Activated naive CD8-positive, alpha-beta T cell treated with anti-CD3 and anti-CD28 coated beads, Interleukin-2, amount 50 U/mL, for 24 hours (primary cell): ENCODE measurements around the gene FAHD2A.
"Not testable (repeated sequence)": the region's sequence is repeated elsewhere in the genome, so short reads cannot be mapped to it uniquely, and the experiment has no call there.

Experiments used
- ATAC-seq: fragments of 150-1000 bp; cut with Tn5 transposase; one replicate; pipeline ENCODE4 v1.10.0; 2021
- DNase-seq: peaks from one replicate; pipeline ENCODE4 v3.0.0; 2021
- H3K27ac Mint-ChIP-seq: one replicate; pipeline ENCODE4 v1.8.0; 2021; ENCODE audit warnings: mild to moderate bottlenecking, mixed read lengths
- H3K27me3 Mint-ChIP-seq: one replicate; pipeline ENCODE4 v1.8.0; 2021; ENCODE audit warnings: mixed read lengths
- H3K36me3 Mint-ChIP-seq: one replicate; pipeline ENCODE4 v1.8.0; 2021; ENCODE audit warnings: low read depth, mixed read lengths
- H3K4me1 Mint-ChIP-seq: one replicate; pipeline ENCODE4 v1.8.0; 2021; ENCODE audit warnings: mixed read lengths
- H3K4me3 Mint-ChIP-seq: one replicate; pipeline ENCODE4 v1.8.0; 2021; ENCODE audit warnings: mild to moderate bottlenecking, moderate library complexity, mixed read lengths
- H3K9me3 Mint-ChIP-seq: one replicate; pipeline ENCODE4 v1.8.0; 2021; ENCODE audit warnings: mixed read lengths

The FAHD2A gene

DNA sequence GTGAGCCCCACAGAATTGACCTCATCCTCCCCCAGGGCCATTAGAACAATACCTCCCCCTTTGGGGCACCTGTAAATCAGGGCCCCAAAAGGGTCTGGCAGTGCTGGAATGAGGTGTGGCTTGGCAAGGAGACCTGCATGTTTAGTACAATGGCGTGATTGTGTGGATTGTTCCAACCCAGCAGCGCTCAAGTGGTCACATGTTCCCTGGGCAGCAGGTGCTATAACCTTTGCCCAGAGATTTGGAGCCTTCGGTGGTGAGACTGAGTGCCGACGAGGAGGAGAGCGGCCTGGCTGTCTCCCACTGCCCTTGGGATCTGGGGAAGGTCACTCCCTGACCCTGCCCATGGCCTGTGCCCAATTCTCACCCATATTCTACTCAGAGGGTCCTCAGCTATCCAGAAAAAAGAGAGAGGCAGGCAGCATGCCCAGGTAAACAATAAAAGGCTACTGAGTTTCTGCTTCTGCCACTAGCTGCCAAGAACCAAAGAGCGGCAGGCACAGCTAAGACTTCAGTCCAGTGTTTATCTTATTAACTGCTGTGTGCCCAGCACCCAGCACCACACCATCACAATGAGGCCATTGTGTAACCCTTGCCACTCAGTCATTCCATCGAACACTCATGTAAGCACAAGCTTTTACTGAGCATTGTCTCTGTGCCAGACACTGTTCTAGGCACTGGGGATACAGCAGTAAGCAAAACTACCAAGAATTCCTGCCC is 27.4 kb downstream of the FAHD2A start:
- not testable (repeated sequence) for ATAC-seq, H3K9me3 Mint-ChIP-seq, H3K36me3 Mint-ChIP-seq, H3K4me3 Mint-ChIP-seq, DNase-seq, H3K27ac Mint-ChIP-seq, H3K27me3 Mint-ChIP-seq, H3K4me1 Mint-ChIP-seq

DNA sequence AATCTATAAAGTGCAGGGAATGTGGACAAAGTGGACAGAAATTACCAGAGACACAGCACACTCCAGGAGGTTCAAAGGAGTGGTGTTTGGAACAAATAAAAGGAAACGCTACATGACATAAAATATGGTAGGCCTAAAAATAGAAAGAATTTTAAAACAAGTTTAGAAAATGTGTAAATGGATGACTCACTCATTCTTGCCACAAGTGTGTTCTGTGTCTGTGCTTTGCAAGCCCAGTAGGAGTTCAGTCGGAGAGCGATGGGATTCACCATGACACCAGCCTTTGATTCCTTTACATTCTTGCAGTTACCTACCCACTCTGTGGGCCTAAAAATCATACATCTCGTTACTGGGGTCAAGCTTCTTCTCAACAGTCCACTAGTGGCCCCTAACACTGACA is 30.9 kb downstream of the FAHD2A start:
- not testable (repeated sequence) for H3K36me3 Mint-ChIP-seq, DNase-seq, H3K4me3 Mint-ChIP-seq, H3K27me3 Mint-ChIP-seq, H3K27ac Mint-ChIP-seq, H3K4me1 Mint-ChIP-seq, H3K9me3 Mint-ChIP-seq, ATAC-seq

DNA sequence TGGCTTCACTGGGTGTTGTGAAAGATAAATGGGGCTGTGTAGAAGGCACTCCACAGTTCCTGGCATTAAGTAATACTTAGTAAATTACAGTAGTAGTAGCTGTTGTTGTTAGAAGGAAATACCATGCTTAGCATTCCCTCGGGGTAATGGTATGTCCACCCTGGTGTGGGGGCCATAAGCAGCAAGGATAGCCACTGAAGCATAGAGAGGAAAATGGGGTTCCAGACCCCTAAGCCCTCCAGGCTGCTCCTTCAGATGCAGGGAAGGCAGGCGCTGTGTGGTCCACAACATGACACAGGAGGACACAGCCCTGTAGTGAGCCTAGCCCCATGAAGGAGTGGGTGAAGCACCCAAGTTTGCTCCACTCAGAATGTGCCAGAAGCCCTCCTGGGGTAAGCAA is 31.5 kb downstream of the FAHD2A start:
- H3K4me1 Mint-ChIP-seq, H3K27me3 Mint-ChIP-seq: not testable (repeated sequence)

DNA sequence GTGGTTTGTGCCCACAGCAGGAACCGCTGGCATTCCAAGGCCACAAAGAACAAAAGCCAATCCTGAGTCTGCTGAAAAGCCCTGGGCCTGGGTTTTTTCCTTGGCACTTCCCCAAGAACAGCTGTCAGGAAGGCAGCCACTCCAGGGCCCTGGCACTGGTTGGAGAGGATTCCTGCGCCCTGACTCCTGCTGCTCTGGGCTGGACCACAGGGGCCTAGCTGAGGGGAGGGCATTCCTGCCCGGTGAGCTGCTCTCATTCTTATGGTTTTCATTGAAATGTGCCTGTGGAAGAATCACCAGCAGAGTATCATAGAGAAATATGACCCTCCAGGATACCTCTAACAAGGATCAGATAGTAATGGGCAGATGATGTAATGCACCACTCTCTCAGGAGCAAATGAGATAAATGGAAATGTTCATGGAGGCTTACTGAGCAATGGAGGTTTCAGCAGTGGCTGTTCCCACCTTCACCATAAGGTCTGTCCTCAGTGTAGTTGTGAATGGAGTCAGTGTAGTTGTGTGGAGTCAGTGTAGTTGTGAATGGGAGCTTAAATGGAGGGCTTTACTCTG is 32.1 kb downstream of the FAHD2A start:
- not testable (repeated sequence) for H3K4me1 Mint-ChIP-seq, H3K4me3 Mint-ChIP-seq, ATAC-seq, DNase-seq, H3K36me3 Mint-ChIP-seq, H3K27ac Mint-ChIP-seq, H3K27me3 Mint-ChIP-seq, H3K9me3 Mint-ChIP-seq

More for the DNA sequence above, 31.5 kb downstream of the FAHD2A start:
- H3K36me3 Mint-ChIP-seq, ATAC-seq, H3K4me3 Mint-ChIP-seq, H3K9me3 Mint-ChIP-seq, H3K27ac Mint-ChIP-seq, DNase-seq: not testable (repeated sequence)

DNA sequence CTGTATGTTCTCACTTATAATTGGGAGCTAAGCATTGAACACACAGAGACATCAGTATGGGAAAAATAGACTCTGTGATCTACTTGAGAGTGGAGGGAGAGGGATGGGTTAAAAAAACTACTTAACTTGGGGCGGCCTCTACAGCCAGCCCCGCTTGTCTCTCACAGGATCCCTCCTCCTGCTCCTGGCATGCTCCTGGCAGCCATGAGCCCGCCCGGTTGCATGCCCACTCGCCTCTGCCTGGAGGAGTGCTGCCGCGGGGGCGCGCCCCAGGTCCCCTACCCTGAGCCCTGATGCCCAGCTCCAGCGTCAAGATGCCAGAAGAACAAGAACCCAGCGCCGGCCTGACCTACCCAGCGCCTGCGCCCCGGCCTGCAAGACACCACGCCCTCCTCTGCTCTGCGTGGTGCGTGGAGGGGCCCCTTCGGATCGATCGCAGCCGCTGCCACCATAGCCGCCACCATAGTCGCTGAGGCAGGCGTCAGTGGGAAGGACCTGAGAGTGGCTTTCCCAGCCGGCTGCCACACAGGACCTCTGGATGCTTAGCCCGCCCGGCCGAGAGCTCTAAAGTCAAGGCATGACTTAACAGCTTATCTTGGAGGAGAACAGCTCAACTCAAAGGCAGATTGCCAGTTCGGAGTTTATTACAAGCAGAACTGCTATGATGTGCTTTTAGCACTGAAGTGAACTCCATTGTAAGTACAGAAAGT is 32.8 kb downstream of the FAHD2A start:
- not testable (repeated sequence) for H3K9me3 Mint-ChIP-seq, H3K36me3 Mint-ChIP-seq, H3K4me1 Mint-ChIP-seq, H3K4me3 Mint-ChIP-seq, ATAC-seq, H3K27ac Mint-ChIP-seq, DNase-seq, H3K27me3 Mint-ChIP-seq

DNA sequence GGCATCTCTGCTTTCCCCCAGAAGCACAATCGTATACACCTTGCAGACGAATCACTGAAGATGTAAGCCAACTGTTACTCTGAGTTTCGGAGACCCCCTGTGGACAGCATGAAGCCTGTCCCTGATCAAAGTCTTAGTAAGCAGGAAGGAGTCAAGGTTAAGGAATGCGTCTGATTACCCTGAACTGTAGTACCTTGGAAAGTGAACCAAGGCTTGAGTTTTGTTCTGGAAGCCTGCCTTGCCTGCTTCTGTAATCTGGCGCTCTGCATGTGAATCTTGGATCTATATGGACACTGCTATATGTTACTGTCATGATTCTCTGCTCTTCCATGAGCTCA is 33.3 kb downstream of the FAHD2A start:
- H3K4me1 Mint-ChIP-seq, H3K4me3 Mint-ChIP-seq, H3K36me3 Mint-ChIP-seq, ATAC-seq, H3K27ac Mint-ChIP-seq, H3K9me3 Mint-ChIP-seq, H3K27me3 Mint-ChIP-seq, DNase-seq: not testable (repeated sequence)

DNA sequence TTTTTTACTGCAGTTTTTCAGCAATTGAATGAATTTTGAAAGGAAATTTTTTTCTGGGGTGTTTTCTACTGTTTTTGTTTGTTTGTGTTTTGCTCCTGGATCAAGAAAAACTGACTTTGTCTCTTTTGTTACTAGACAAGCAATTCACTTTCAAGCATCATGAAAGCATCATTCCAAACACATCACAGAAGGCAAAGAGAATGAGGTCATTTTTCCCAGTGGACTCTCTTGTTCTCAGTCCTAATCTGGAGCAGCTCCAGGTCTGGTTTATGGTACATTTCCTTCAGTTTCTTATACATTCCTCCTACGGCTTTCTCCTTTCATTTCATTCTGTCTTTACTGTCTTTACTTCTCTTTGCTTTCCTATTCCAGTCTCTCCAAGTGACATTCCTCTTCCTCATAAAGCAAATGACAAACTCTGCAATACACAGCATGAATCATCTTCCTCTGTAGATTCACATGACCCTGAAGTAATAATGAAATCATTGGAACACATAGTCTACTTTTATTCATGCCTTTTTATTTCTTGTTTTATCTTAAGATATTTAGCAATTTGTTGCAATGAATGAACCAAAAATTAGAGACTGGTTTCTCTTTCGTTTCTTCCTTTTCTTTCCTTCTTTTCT is 40.1 kb downstream of the FAHD2A start:
- not testable (repeated sequence) for H3K4me1 Mint-ChIP-seq, H3K27ac Mint-ChIP-seq, ATAC-seq, H3K27me3 Mint-ChIP-seq, H3K9me3 Mint-ChIP-seq, DNase-seq, H3K4me3 Mint-ChIP-seq, H3K36me3 Mint-ChIP-seq

DNA sequence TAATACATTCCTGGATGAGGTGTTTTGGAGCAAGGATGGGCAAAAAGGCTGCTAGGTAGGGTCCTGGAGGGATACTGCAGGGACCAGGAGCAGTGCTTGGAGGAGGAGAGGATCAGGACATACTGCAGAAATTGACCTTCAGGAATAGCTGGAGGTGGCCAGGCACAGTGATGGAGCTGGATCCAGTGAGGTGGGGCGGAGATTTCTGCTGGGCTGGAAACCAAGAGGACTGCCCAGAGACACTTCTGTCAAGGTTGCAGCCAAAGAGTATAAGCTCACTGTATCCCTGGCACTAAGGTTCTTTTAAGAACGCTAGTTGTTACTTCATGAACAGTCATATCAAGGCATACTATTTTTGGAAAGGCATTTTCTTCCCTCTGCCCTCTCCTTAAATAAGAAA is 42.8 kb downstream of the FAHD2A start:
- not testable (repeated sequence) for ATAC-seq, H3K4me1 Mint-ChIP-seq, DNase-seq, H3K27me3 Mint-ChIP-seq, H3K9me3 Mint-ChIP-seq, H3K27ac Mint-ChIP-seq, H3K4me3 Mint-ChIP-seq, H3K36me3 Mint-ChIP-seq

DNA sequence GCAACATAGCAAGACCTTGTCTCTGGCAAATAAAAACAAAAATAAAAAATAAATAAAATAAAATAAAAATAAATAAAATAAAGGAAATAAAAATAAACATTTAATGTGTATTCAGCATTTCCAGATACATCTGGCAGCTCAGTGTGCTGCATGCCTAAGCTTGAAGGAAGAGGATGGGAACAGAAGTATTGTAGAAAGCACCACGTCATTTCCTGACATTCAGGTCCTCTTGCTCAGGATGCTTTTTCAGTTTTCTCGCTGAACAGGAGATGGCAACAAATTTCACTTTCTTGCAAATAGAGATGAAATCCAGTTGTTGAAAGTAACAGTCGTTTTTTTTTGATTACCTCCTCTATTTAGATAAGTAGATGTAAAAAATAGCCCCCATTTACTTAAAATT is 60.8 kb downstream of the FAHD2A start:
- H3K27me3 Mint-ChIP-seq, DNase-seq, H3K4me3 Mint-ChIP-seq, H3K36me3 Mint-ChIP-seq, H3K27ac Mint-ChIP-seq, H3K4me1 Mint-ChIP-seq, ATAC-seq, H3K9me3 Mint-ChIP-seq: not testable (repeated sequence)
